ENCODE results near the gene SPAG16.

Gene SPAG16

GRCh38 chr2:214233164-214233563 lies 948.9 kb downstream of the SPAG16 start:
- Histone ChIP-seq H3K27me3 (ENCODE audit: insufficient read depth, low read length) (no peaks in the 10 kb centered on the region), H3K9me2 (ENCODE audit: low read depth, low read length) (no peaks in the 10 kb centered on the region), H3K4me1 (ENCODE audit: insufficient read depth, low read length, severe bottlenecking) (no peaks in the 10 kb centered on the region), H3F3A (ENCODE audit: insufficient read depth, low read length) (no peaks in the 10 kb centered on the region), H3K9ac (ENCODE audit: low read length) (no peak overlapping the region), H2AFZ (ENCODE audit: low read length) (no peak overlapping the region), H3K36me3 (ENCODE audit: insufficient read depth, low read length) (no peaks in the 10 kb centered on the region), H3K9me3 (ENCODE audit: low read length) (no peaks in the 10 kb centered on the region), H3K4me3 (ENCODE audit: low read depth, low read length, poor library complexity, severe bottlenecking) (no peak overlapping the region), H3K79me2 (ENCODE audit: insufficient read depth, low read length) (no peaks in the 10 kb centered on the region), H3K4me2 (ENCODE audit: low read length) (no peak overlapping the region), H4K20me1 (ENCODE audit: insufficient read depth, low read length) (no peaks in the 10 kb centered on the region), H3K27ac (ENCODE audit: low read depth, low read length, poor library complexity, severe bottlenecking) (no peak overlapping the region)
- no peak for TF ChIP-seq CTCF (IDR thresholded peaks at IDR 0.05; ENCODE audit: low read length)
- TF ChIP-seq EZH2 (IDR thresholded peaks at IDR 0.05; ENCODE audit: borderline replicate concordance, low read length), result no peak

DNA sequence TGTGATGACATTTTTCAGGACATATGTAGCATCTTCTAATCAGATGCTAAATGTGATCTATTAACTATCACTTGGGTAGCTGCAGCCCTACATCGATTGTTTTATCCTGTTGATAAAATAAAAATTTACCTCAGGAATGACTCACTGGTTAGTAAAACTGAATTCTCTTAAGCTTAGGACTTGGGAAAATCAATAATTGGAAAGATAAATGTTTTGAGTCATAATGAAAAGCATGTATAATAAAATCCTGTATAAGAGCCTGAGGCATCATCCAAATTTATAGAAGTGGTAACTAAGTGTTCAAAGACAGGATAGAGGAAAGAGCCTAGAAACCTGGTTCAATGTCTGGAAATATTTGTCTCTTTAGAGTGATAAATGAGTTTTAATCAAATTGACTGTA lies 958.5 kb downstream of the SPAG16 start:
- Histone ChIP-seq H3K36me3 (ENCODE audit: insufficient read depth, low read length) (no peaks in the 10 kb centered on the region), H3K9me2 (ENCODE audit: low read depth, low read length) (no peaks in the 10 kb centered on the region), H3K9ac (ENCODE audit: low read length) (no peak overlapping the region), H3K4me1 (ENCODE audit: insufficient read depth, low read length, severe bottlenecking) (no peaks in the 10 kb centered on the region), H3K9me3 (ENCODE audit: low read length) (no peaks in the 10 kb centered on the region), H3K4me3 (ENCODE audit: low read depth, low read length, poor library complexity, severe bottlenecking) (no peak overlapping the region), H3F3A (ENCODE audit: insufficient read depth, low read length) (no peaks in the 10 kb centered on the region), H4K20me1 (ENCODE audit: insufficient read depth, low read length) (no peaks in the 10 kb centered on the region), H3K79me2 (ENCODE audit: insufficient read depth, low read length) (no peaks in the 10 kb centered on the region), H3K27me3 (ENCODE audit: insufficient read depth, low read length) (no peaks in the 10 kb centered on the region), H2AFZ (ENCODE audit: low read length) (no peak overlapping the region), H3K4me2 (ENCODE audit: low read length) (no peak overlapping the region), H3K27ac (ENCODE audit: low read depth, low read length, poor library complexity, severe bottlenecking) (no peak overlapping the region)
- TF ChIP-seq EZH2 (IDR thresholded peaks at IDR 0.05; ENCODE audit: borderline replicate concordance, low read length) (no peak), CTCF (IDR thresholded peaks at IDR 0.05; ENCODE audit: low read length) (no peak)

DNA sequence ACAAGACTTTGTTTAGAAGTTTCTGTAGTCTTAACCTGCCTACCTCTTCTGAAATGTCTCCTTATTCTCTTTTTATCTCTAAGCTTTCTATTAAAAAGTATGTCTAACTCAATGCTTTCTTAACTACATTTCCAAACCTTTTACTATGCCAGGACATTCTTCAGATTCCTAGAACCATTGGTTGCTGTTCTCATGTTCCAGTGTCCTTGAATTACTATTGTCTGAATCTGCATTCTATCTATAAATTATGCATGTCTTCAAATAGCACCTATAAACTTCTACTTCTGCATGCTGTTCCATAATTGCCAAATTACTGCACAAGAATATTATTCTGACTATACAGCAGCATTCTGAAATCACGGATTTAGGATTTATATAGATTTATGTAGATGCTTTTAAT lies 960.6 kb downstream of the SPAG16 start:
- H3K27me3 ChIP-seq (ENCODE audit: insufficient read depth, low read length), result no peaks in the 10 kb centered on the region
- H3K4me3 ChIP-seq (ENCODE audit: low read depth, low read length, poor library complexity, severe bottlenecking), result no peak overlapping the region
- no peaks in the 10 kb centered on the region for H3K36me3 ChIP-seq (ENCODE audit: insufficient read depth, low read length)
- H3K9me2 ChIP-seq (ENCODE audit: low read depth, low read length), result no peaks in the 10 kb centered on the region
- no peak for TF ChIP-seq CTCF (IDR thresholded peaks at IDR 0.05; ENCODE audit: low read length)
- no peak overlapping the region for H3K27ac ChIP-seq (ENCODE audit: low read depth, low read length, poor library complexity, severe bottlenecking)
- no peaks in the 10 kb centered on the region for H3K79me2 ChIP-seq (ENCODE audit: insufficient read depth, low read length)
- H3K9me3 ChIP-seq (ENCODE audit: low read length), result no peaks in the 10 kb centered on the region
- no peaks in the 10 kb centered on the region for H3K4me1 ChIP-seq (ENCODE audit: insufficient read depth, low read length, severe bottlenecking)
- no peak overlapping the region for H2AFZ ChIP-seq (ENCODE audit: low read length)
- H3K9ac ChIP-seq (ENCODE audit: low read length), result no peak overlapping the region
- no peaks in the 10 kb centered on the region for H3F3A ChIP-seq (ENCODE audit: insufficient read depth, low read length)
- H4K20me1 ChIP-seq (ENCODE audit: insufficient read depth, low read length), result no peaks in the 10 kb centered on the region
- no peak overlapping the region for H3K4me2 ChIP-seq (ENCODE audit: low read length)

Data from OCI-LY1 (cell line).